Erythroblast (primary cell): ENCODE data around the gene LEFTY2.
"Not testable (repeated sequence)": the region's sequence is repeated elsewhere in the genome, so short reads cannot be mapped to it uniquely, and the experiment has no call there.

Experiments
- GATA1 ChIP-seq: IDR thresholded peaks from 2 replicates; pipeline ENCODE4 v1.6.1; 2011; ENCODE audit warnings: low read depth, mild to moderate bottlenecking, control low read depth, low read length, moderate library complexity
- POLR2A ChIP-seq: IDR thresholded peaks from 2 replicates; pipeline ENCODE4 v1.6.1; 2011; ENCODE audit warnings: mild to moderate bottlenecking, low read length

- TF ChIP-seq POLR2A, GATA1: not testable (repeated sequence)
These were observed 4.9 kb downstream of the LEFTY2 start for GRCh38 chr1:225936086-225936485.
